B cell (primary cell): ENCODE data around the gene SLC25A20. TPM values are rescaled to one million over a fixed set of nuclear protein-coding genes. Genes with fewer than 3 reads are reported as not detected.
A peak's percentile ranks its signal among the peaks of the same experiment; 100 is the strongest.

Experiments
- ATAC-seq: fragments of 200-7000 bp; cut with Tn5 transposase; one replicate; pipeline ENCODE4 v1.10.0; 2021; ENCODE audit warnings: low read depth, mild to moderate bottlenecking, moderate number of reproducible peaks, moderate library complexity
- CTCF ChIA-PET: fragments of 350-600 bp; sonication (Branson Sonifier 250); formaldehyde crosslinking; loops from one replicate; lab custom pipeline; 2021; ENCODE audit warnings: antibody characterized with exemption, inconsistent platforms; lab: Charles Lee
- POLR2A ChIA-PET: fragments of 350-600 bp; sonication (Branson Sonifier 250); formaldehyde crosslinking; loops from one replicate; lab custom pipeline; 2021; ENCODE audit warnings: antibody characterized with exemption; lab: Charles Lee
- DNase-seq: peaks from one replicate; pipeline ENCODE4 v3.0.0; 2013
- H2AFZ ChIP-seq: 2 replicates; pipeline ENCODE4 v1.6.1; 2012; ENCODE audit warnings: mild to moderate bottlenecking, low read depth, low read length; ENCODE audit not compliant: insufficient read depth, poor library complexity, severe bottlenecking
- H3K27ac ChIP-seq, 2 donors: 1 replicate in 1 of 2; 2 replicates in 1 of 2; pipeline ENCODE4 v1.5.1; 2012 to 2013; ENCODE audit warnings: low read length in 2 of 2, mild to moderate bottlenecking in 2 of 2, moderate library complexity in 1 of 2
- H3K27me3 ChIP-seq, 4 experiments: fragments of 200-600 bp in 1 of 4; sonication (generic) in 1 of 4; replicated peaks in 1 of 4; 1 replicate in 2 of 4; 2 replicates in 2 of 4; pipeline versions ENCODE4 v1.6.1 to v1.7.0; 2013 to 2016; ENCODE audit warnings: low read length in 3 of 4, mild to moderate bottlenecking in 2 of 4, mixed read lengths in 1 of 4, moderate library complexity in 1 of 4; ENCODE audit not compliant: insufficient read depth in 4 of 4, control insufficient read depth in 3 of 4; ENCODE audit errors: control extremely low read depth in 1 of 4
- H3K36me3 ChIP-seq, 2 experiments: replicated peaks in 1 of 2; 1 replicate in 1 of 2; 2 replicates in 1 of 2; pipeline versions ENCODE4 v1.6.1 to v1.7.1; 2013; ENCODE audit warnings: low read length in 1 of 2; ENCODE audit not compliant: insufficient read depth in 2 of 2, control insufficient read depth in 1 of 2; ENCODE audit errors: control extremely low read depth in 1 of 2, extremely low read depth in 1 of 2
- H3K4me1 ChIP-seq, 2 donors: fragments of 200-600 bp in 1 of 2; sonication (generic) in 1 of 2; 1 replicate in 1 of 2; 2 replicates in 1 of 2; pipeline versions ENCODE4 v1.5.1 to v1.6.1; 2013 to 2017; ENCODE audit warnings: low read length in 2 of 2; ENCODE audit not compliant: control insufficient read depth in 2 of 2, insufficient read depth in 2 of 2
- H3K4me2 ChIP-seq: replicated peaks from 2 replicates; pipeline ENCODE3; 2012; ENCODE audit warnings: mild to moderate bottlenecking, low read depth, low read length; ENCODE audit not compliant: poor library complexity, severe bottlenecking
- H3K4me3 ChIP-seq, 5 experiments: fragments of 200-600 bp in 1 of 5; sonication (generic) in 1 of 5; 1 replicate in 3 of 5; 2 replicates in 2 of 5; pipeline versions ENCODE4 v1.5.1 to v1.7.0; 2011 to 2016; ENCODE audit warnings: low read length in 4 of 5, mild to moderate bottlenecking in 4 of 5, low read depth in 2 of 5, control low read depth in 1 of 5, moderate library complexity in 1 of 5; ENCODE audit not compliant: insufficient read depth in 1 of 5; ENCODE audit errors: control extremely low read depth in 1 of 5, extremely low read depth in 1 of 5
- H3K79me2 ChIP-seq: fragments of 200-600 bp; sonication (generic); one replicate; pipeline ENCODE4 v1.6.0; 2016; ENCODE audit warnings: low read length; ENCODE audit not compliant: control insufficient read depth, insufficient read depth
- H3K9ac ChIP-seq: fragments of 200-600 bp; sonication (generic); 2 replicates; pipeline ENCODE4 v1.6.1; 2017; ENCODE audit warnings: mild to moderate bottlenecking, low read length, moderate library complexity
- H3K9me3 ChIP-seq, 3 donors: one replicate each; pipeline versions ENCODE4 v1.6.1 to v1.7.1; 2013; ENCODE audit warnings: low read length in 2 of 3; ENCODE audit not compliant: control insufficient read depth in 2 of 3, insufficient read depth in 1 of 3; ENCODE audit errors: control extremely low read depth in 1 of 3
- H4K20me1 ChIP-seq: 2 replicates; pipeline ENCODE4 v1.6.0; 2012; ENCODE audit warnings: mild to moderate bottlenecking, low read length; ENCODE audit not compliant: insufficient read depth, control insufficient read depth, poor library complexity, severe bottlenecking
- H3K27ac Mint-ChIP-seq: one replicate; pipeline ENCODE4 v1.8.0; 2021; ENCODE audit warnings: mixed read lengths
- H3K27me3 Mint-ChIP-seq: one replicate; pipeline ENCODE4 v1.8.0; 2021; ENCODE audit warnings: mixed read lengths
- H3K4me1 Mint-ChIP-seq: one replicate; pipeline ENCODE4 v1.8.0; 2021; ENCODE audit warnings: mixed read lengths
- H3K4me3 Mint-ChIP-seq: one replicate; pipeline ENCODE4 v1.8.0; 2021; ENCODE audit warnings: mixed read lengths
- H3K9me3 Mint-ChIP-seq: one replicate; pipeline ENCODE4 v1.8.0; 2022; ENCODE audit warnings: mixed read lengths; ENCODE audit not compliant: insufficient read depth
- CTCF ChIP-seq: fragments of 200-600 bp; IDR thresholded peaks from one replicate; pipeline ENCODE4 v1.8.0; 2022; ENCODE audit warnings: antibody characterized with exemption, mild to moderate bottlenecking
- EZH2 ChIP-seq: IDR thresholded peaks from 2 replicates; pipeline ENCODE4 v1.6.1; 2012; ENCODE audit warnings: borderline replicate concordance, low read depth, mild to moderate bottlenecking, moderate library complexity, low read length; ENCODE audit not compliant: insufficient read depth, poor library complexity, severe bottlenecking
- WGBS: methylation state at CpG from one replicate; pipeline ENCODE4 v1.1.5; 2013; ENCODE audit warnings: missing lambda C conversion rate; ENCODE audit not compliant: insufficient coverage; 5-methylcytosine and 5-hydroxymethylcytosine counted together
- intact Hi-C: fragments of 100-400 bp; cut with micrococcal nuclease; formaldehyde crosslinking; loops from one replicate; pipeline ENCODE4 v1.10.0; 2022
- polyA plus RNA-seq: library from polyadenylated mRNA; depleted of rRNA; stranded (reverse); fragments of >200 nt; gene quantifications from 2 replicates; pipeline ENCODE4 v1.2.3, GENCODE V29; 2012
- total RNA-seq, 2 donors: library from RNA; stranded (reverse); fragments of 120-200 nt in 1 of 2; gene quantifications; 1 replicate in 1 of 2; 2 replicates in 1 of 2; pipeline versions ENCODE4 v1.2.3 to v1.2.4, GENCODE V29; 2013 to 2022

Gene SLC25A20
- total and polyA plus RNA-seq, 2 donors (not counting 1 experiment from before 2014, with no cell fraction given) = 12.2 to 19.9 TPM

GRCh38 chr3:48918388-48919214, 19.9 kb upstream of the SLC25A20 start, which contains the start of gene ARIH2:
TSS of gene ARIH2 (plus strand) at chr3:48918842. CDS start at chr3:48927559, 8,717 bp downstream.
- Histone ChIP-seq H3K9me3 (no peaks in the 10 kb centered on the region), H4K20me1 (peaks cover 38% of the 10 kb centered on the region), H3K4me2 (peak within 1 kb of the TSS; percentile 90), H3K27ac (peak within 1 kb of the TSS; percentile 96 to 99), H3K9ac (peak within 1 kb of the TSS; percentile 90), H3K36me3 (peaks cover 0 to 12% of the 10 kb centered on the region in 2 experiments), H3K4me1 (peaks cover 14 to 27% of the 10 kb centered on the region in 2 donors), H3K27me3 (no peaks in the 10 kb centered on the region), H3K4me3 (peak within 1 kb of the TSS; percentile 76 to 94 (median 83)), H2AFZ (peak within 1 kb of the TSS; percentile 87), H3K79me2 (peaks cover 47% of the 10 kb centered on the region)
- DNase-seq (peak; percentile 96), ATAC-seq (peak; percentile 81)
- ChIA-PET CTCF (interaction anchor here (0.7 to 2.7 kb wide), 12 partner anchors 21 to 496 kb away, joined by 3 to 8 read pairs (median 3); partner anchors contain the start of genes IP6K2, NCKIPSD, SLC25A20 and WDR6), POLR2A (interaction anchor here (0.6 to 2.6 kb wide), 10 partner anchors 14 to 1420 kb away, joined by 3 to 21 read pairs (median 5); partner anchors contain the start of genes IP6K2, NDUFAF3, PRKAR2A and SLC25A20)
- no peaks in the 10 kb centered on the region for H3K27me3 Mint-ChIP-seq
- WGBS = under 1% methylated on average over 97 of the region's 97 CpGs
- intact Hi-C loops = loop anchor here (1.0 to 2.0 kb wide), 8 partner anchors 15 to 201 kb away; partner anchors contain the start of genes IP6K2, PRKAR2A, QRICH1 and SLC25A20
- no peaks in the 10 kb centered on the region for H3K9me3 Mint-ChIP-seq
- TF ChIP-seq CTCF = peak; percentile 49
- TF ChIP-seq EZH2 = no peak
- peaks cover 27% of the 10 kb centered on the region for H3K4me1 Mint-ChIP-seq
- H3K27ac Mint-ChIP-seq = peak within 1 kb of the TSS; percentile 99
- H3K4me3 Mint-ChIP-seq = peak within 1 kb of the TSS; percentile 99
